Measurements from ENCODE around the gene ZIM2. TPM values are rescaled to one million over a fixed set of nuclear protein-coding genes. Genes with fewer than 3 reads are reported as not detected.
A peak's percentile ranks its signal among the peaks of the same experiment; 100 is the strongest.

Gene ZIM2
- total and polyA plus RNA-seq, 10 of the 15 experiments (the other 5 are each of a cell fraction or from before 2014, with no cell fraction given), result not detected

DNA sequence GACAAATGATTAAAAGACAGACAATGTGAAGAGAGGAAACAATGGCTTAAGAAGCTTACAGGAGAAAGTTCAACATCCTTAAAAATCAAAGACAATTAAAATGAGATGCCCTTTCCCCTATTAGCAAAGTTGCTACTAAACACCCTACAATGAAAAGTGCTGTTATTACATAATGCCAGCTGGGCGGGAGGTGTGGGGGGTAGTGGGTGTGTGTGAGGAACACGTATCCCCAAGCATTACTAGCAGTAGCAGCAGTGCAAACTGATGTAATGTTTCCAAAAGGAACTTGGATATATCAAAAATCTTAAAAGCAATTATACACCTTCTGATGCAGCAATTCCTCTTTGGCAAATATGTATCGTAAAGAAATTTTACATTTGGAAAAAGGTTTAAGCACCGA lies 70.9 kb downstream of the ZIM2 start (continued):
- TF ChIP-seq FOS (IDR thresholded peaks at IDR 0.05; ENCODE audit: borderline replicate concordance, extremely low read depth, insufficient read length), result no peak

- H2AFZ ChIP-seq (ENCODE audit: control insufficient read depth, low read depth, low read length), result no peak overlapping the region
- H3K27me3 ChIP-seq (replicated peaks in 1 of 2; ENCODE audit: control insufficient read depth in 2 of 2, insufficient read depth in 2 of 2, low read length in 1 of 2), result no peaks in the 10 kb centered on the region
- CTCF ChIA-PET, result interaction anchor here (1.0 kb wide), 1 partner anchor 33 kb away, joined by 3 read pairs; no protein-coding TSS in a partner anchor
- H3K4me1 ChIP-seq (ENCODE audit: control insufficient read depth, insufficient read depth, low read length), result no peaks in the 10 kb centered on the region
- WGBS (ENCODE audit: insufficient coverage, insufficient replicate concordance, low lambda C conversion rate, missing lambda C conversion rate), result 47% methylated on average over 28 of the region's 28 CpGs
- no peak overlapping the region for H3K4me3 ChIP-seq
- TF ChIP-seq NR2C1 (IDR thresholded peaks at IDR 0.05) (no peak), GABPA (IDR thresholded peaks at IDR 0.05; ENCODE audit: low read depth) (peak; percentile 54; the same call in 1 of the 2 replicates), NFIC (IDR thresholded peaks at IDR 0.05; ENCODE audit: low read depth, low read length) (no peak)
- DNase-seq (ENCODE audit: low read depth, low spot score) (no peak), FAIRE-seq (no peak), ATAC-seq (no peak)
- H3K27ac ChIP-seq (ENCODE audit: control insufficient read depth, insufficient read depth), result no peak overlapping the region
- intact Hi-C loops (cut with micrococcal nuclease; ENCODE audit: unreplicated experiment) (no loop called here), in situ Hi-C loops (cut with MboI) (no loop called here)
- no peak overlapping the region for H3K9ac ChIP-seq (ENCODE audit: control insufficient read depth, insufficient read depth, low read length)
- H3K9me3 ChIP-seq (replicated peaks; ENCODE audit: control insufficient read depth, insufficient read depth, low read length), result no peaks in the 10 kb centered on the region; the same call in 2 of the 3 replicates
- POLR2A ChIA-PET, result no interaction called here
- H3K36me3 ChIP-seq (ENCODE audit: control insufficient read depth in 2 of 2, insufficient read depth in 2 of 2, low read length in 1 of 2), result no peaks in the 10 kb centered on the region
- H3K79me2 ChIP-seq (ENCODE audit: control insufficient read depth, insufficient read depth, low read length), result no peaks in the 10 kb centered on the region
- no peak overlapping the region for H3K4me2 ChIP-seq (ENCODE audit: control insufficient read depth, insufficient read depth)
- SMC1A ChIA-PET (ENCODE audit: uncharacterized antibody, unreplicated experiment), result no interaction called here
- no TSS peak for BruUV-seq (replicated peaks)
- RAD21 ChIA-PET (ENCODE audit: unreplicated experiment), result no interaction called here
- H4K20me1 ChIP-seq (ENCODE audit: control insufficient read depth, insufficient read depth), result no peaks in the 10 kb centered on the region
Observed at GRCh38 chr19:56765137-56765536, 75.4 kb downstream of the ZIM2 start.

DNA sequence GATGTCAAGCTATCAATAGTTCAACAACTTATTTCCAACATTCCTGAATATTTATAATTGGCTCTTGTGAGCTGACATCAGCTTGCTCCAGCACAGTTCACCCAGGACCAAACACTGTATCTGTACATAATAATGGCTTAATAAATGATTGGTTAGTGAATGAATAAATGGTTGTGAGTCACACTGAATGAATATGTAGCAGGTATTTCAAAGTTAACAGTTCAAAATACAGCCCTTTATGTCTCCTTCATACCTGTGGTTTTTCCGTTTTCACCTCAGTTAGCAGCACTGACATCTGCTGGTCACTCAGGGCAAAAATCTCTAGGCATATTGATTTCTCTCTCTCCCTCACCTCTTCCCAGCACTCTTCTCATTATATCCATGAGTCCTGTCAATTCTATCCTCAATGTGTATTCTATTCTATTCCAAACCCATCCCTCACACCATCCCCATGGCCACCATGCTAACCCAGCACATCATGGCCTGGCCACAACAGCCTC lies 76.3 kb downstream of the ZIM2 start:
- Histone ChIP-seq H3K4me2 (ENCODE audit: control insufficient read depth, insufficient read depth) (no peak overlapping the region), H3K4me3 (no peak overlapping the region), H3K36me3 (ENCODE audit: control insufficient read depth in 2 of 2, insufficient read depth in 2 of 2, low read length in 1 of 2) (no peaks in the 10 kb centered on the region), H3K27ac (ENCODE audit: control insufficient read depth, insufficient read depth) (no peak overlapping the region), H4K20me1 (ENCODE audit: control insufficient read depth, insufficient read depth) (no peaks in the 10 kb centered on the region), H2AFZ (ENCODE audit: control insufficient read depth, low read depth, low read length) (no peak overlapping the region), H3K9ac (ENCODE audit: control insufficient read depth, insufficient read depth, low read length) (no peak overlapping the region), H3K27me3 (replicated peaks in 1 of 2; ENCODE audit: control insufficient read depth in 2 of 2, insufficient read depth in 2 of 2, low read length in 1 of 2) (no peaks in the 10 kb centered on the region), H3K79me2 (ENCODE audit: control insufficient read depth, insufficient read depth, low read length) (no peaks in the 10 kb centered on the region), H3K4me1 (ENCODE audit: control insufficient read depth, insufficient read depth, low read length) (no peaks in the 10 kb centered on the region), H3K9me3 (replicated peaks; ENCODE audit: control insufficient read depth, insufficient read depth, low read length) (no peaks in the 10 kb centered on the region; the same call in 2 of the 3 replicates)
- ChIA-PET POLR2A (interaction anchor here (0.6 kb wide), 1 partner anchor 11 kb away, joined by 3 read pairs; no protein-coding TSS in a partner anchor), RAD21 (ENCODE audit: unreplicated experiment) (no interaction called here), SMC1A (ENCODE audit: uncharacterized antibody, unreplicated experiment) (no interaction called here), CTCF (interaction anchor here (1.1 kb wide), 1 partner anchor 10 kb away, joined by 5 read pairs; no protein-coding TSS in a partner anchor)
- in situ Hi-C loops (cut with MboI), result no loop called here
- TF ChIP-seq RELB (IDR thresholded peaks at IDR 0.05; ENCODE audit: low read depth) (no peak), NRF1 (conservative IDR thresholded peaks at IDR 0.05; ENCODE audit: low read depth, low read length) (no peak)
- TF ChIP-seq, protein P1, sequence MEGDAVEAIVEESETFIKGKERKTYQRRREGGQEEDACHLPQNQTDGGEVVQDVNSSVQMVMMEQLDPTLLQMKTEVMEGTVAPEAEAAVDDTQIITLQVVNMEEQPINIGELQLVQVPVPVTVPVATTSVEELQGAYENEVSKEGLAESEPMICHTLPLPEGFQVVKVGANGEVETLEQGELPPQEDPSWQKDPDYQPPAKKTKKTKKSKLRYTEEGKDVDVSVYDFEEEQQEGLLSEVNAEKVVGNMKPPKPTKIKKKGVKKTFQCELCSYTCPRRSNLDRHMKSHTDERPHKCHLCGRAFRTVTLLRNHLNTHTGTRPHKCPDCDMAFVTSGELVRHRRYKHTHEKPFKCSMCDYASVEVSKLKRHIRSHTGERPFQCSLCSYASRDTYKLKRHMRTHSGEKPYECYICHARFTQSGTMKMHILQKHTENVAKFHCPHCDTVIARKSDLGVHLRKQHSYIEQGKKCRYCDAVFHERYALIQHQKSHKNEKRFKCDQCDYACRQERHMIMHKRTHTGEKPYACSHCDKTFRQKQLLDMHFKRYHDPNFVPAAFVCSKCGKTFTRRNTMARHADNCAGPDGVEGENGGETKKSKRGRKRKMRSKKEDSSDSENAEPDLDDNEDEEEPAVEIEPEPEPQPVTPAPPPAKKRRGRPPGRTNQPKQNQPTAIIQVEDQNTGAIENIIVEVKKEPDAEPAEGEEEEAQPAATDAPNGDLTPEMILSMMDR (IDR thresholded peaks at IDR 0.05 in 2 of 3, conservative IDR thresholded peaks at IDR 0.05 in 1 of 3; ENCODE audit: control insufficient read depth in 2 of 3, extremely low read depth in 1 of 3, insufficient read depth in 1 of 3, low read depth in 3 of 3, low read length in 3 of 3), result 0 out of 6 replicates have a peak, but pooled peaks of 1 of the 3 experiments have one; percentile 2
- BruUV-seq (replicated peaks), result no TSS peak
- ATAC-seq (no peak), FAIRE-seq (no peak), DNase-seq (ENCODE audit: low read depth, low spot score) (no peak)
- 0% methylated on average over 1 of the region's 1 CpG for WGBS (ENCODE audit: insufficient coverage, insufficient replicate concordance, low lambda C conversion rate, missing lambda C conversion rate)
- intact Hi-C loops (cut with micrococcal nuclease; ENCODE audit: unreplicated experiment), result no loop called here
